Islet precursor cell (in vitro differentiated cells): Measurements from ENCODE around the gene BCL7C.

Source experiments
- DNase-seq: peaks from one replicate; pipeline ENCODE4 v3.0.0-alpha.2; 2018

BCL7C gene

GRCh38 chr16:30922420-30922959, 28.6 kb upstream of the BCL7C start:
- peak; percentile 100 for DNase-seq

- peak; percentile 97 for DNase-seq
Measured at GRCh38 chr16:30921748-30922419, 28.0 kb upstream of the BCL7C start.

GRCh38 chr16:30921459-30921747, 27.5 kb upstream of the BCL7C start:
- no peak for DNase-seq

- DNase-seq, result no peak
Measured at GRCh38 chr16:30920891-30921290, 27.0 kb upstream of the BCL7C start.

- no peak for DNase-seq
Measured at GRCh38 chr16:30918614-30919013, 24.7 kb upstream of the BCL7C start.

- DNase-seq, result no peak
Measured at GRCh38 chr16:30914830-30915229, 21.0 kb upstream of the BCL7C start.

GRCh38 chr16:30912794-30913412, 19.0 kb upstream of the BCL7C start:
- no peak for DNase-seq

- no peak for DNase-seq
Measured at GRCh38 chr16:30910427-30911029, 16.7 kb upstream of the BCL7C start.

GRCh38 chr16:30907064-30907463, 13.2 kb upstream of the BCL7C start:
- no peak for DNase-seq

- no peak for DNase-seq
Measured at GRCh38 chr16:30904114-30904780, 10.4 kb upstream of the BCL7C start.

- no peak for DNase-seq
Measured at GRCh38 chr16:30903596-30903995, 9.7 kb upstream of the BCL7C start.

- no peak for DNase-seq
Measured at GRCh38 chr16:30903002-30903401, 9.1 kb upstream of the BCL7C start.

- peak; percentile 82 for DNase-seq
Measured at GRCh38 chr16:30902029-30902972, 8.4 kb upstream of the BCL7C start.

GRCh38 chr16:30901201-30902028, 7.5 kb upstream of the BCL7C start:
- no peak for DNase-seq

GRCh38 chr16:30900588-30900987, 6.7 kb upstream of the BCL7C start:
- DNase-seq, result no peak

GRCh38 chr16:30899794-30900193, 5.9 kb upstream of the BCL7C start:
- DNase-seq, result no peak

GRCh38 chr16:30896889-30897733, 3.2 kb upstream of the BCL7C start:
- peak; percentile 97 for DNase-seq

- DNase-seq, result peak; percentile 96
Measured at GRCh38 chr16:30896261-30896888, 2.5 kb upstream of the BCL7C start, which contains the start of gene CTF1. Gene CTF1 (plus strand): TSS chr16:30896614. CDS start chr16:30896644, 30 bp downstream.

GRCh38 chr16:30895627-30896260, 1.9 kb upstream of the BCL7C start:
- DNase-seq, result no peak
